EL (cell line): ENCODE results near the gene TMCC3.
A peak's percentile ranks its signal among the peaks of the same experiment; 100 is the strongest.
"Not testable (repeated sequence)": the region's sequence is repeated elsewhere in the genome, so short reads cannot be mapped to it uniquely, and the experiment has no call there.

ENCODE experiments used
- DNase-seq: peaks from one replicate; pipeline ENCODE4 v3.0.0-alpha.2; 2016

TMCC3 gene, protein sequence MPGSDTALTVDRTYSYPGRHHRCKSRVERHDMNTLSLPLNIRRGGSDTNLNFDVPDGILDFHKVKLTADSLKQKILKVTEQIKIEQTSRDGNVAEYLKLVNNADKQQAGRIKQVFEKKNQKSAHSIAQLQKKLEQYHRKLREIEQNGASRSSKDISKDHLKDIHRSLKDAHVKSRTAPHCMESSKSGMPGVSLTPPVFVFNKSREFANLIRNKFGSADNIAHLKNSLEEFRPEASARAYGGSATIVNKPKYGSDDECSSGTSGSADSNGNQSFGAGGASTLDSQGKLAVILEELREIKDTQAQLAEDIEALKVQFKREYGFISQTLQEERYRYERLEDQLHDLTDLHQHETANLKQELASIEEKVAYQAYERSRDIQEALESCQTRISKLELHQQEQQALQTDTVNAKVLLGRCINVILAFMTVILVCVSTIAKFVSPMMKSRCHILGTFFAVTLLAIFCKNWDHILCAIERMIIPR

DNA sequence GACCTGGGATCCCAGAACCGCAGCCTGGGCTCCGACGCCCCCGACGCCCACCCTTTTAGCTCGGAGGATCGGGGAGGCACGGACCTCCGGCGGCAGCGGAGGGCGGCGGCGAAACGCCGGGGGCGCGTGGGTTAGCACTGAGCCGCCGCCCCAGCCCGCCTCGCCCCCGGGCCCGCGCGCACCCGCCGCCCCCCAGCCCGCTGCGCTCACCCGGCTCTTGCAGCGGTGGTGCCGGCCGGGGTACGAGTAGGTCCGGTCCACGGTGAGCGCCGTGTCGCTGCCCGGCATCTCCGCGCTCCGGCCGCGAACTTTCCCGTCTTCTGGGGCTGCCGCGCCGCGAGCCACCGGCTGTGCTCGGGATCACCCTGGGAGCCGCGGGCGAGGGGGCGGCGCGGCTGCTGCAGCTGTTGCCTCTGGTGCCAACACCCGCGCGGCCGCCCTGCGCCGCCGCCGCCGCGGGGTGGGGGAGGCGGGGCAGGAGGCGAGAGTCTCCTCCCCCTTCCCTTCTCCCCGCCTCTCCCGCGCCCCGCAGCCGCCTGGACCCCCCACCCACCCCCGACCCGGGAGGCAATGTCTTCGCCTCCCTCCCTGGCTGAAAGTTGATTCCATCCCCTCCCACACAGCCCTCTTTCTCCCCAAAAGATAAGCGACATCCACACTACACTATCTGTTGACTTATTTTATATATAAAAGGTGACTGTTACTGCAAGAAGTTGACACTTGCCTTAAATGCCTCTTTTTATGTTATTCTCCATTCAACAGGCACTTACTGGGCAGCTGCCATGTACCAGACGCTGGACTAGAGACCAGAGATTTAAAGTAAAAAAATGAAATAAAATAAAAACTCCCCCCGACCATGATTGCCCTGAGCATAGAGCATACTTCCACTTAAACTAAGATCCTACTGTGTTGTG is at the start of gene TMCC3:
Gene TMCC3, minus strand, starts transcription at position 415 of the 914 bp plus-strand sequence. Its CDS starts 127 bp downstream, at position 288.
- peak; percentile 44 for DNase-seq

DNA sequence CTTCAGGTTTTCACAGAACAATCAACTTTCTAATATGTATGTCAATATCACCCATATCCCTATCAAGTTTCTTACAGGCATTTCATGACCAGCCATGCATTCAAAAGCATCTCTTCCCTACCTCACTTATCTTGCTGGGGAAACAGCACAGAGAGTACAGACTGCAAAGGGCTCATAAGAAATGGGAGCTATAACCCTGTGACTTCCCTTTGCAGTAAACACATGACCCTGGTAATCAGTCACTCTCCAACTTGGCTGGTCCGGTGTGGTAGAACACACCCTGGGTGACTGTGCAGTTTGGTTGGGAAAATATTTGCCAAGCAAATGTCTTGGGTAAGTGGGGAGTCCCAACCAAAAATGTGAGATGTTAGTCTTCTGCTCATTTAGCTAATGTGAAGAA is 49.4 kb upstream of the TMCC3 start:
- DNase-seq = no peak

DNA sequence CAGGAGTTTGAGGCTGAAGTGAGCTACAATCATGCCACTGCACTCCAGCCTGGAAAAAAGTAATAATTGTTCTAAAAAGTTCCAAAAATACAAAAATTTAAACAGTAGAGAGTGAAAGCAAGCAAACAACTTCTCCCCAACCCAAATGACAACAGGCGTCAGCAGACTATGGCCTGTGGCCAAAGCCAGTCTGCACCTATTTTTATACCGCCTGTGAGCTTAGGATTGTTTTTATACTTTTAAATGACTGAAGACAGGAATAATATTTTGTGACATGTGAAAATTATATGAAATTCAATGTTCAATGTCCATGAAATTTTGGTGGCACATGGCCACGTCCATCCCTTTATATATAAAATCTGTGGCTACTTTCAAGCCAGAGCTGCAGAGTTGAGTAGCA is 48.2 kb upstream of the TMCC3 start:
- no peak for DNase-seq

DNA sequence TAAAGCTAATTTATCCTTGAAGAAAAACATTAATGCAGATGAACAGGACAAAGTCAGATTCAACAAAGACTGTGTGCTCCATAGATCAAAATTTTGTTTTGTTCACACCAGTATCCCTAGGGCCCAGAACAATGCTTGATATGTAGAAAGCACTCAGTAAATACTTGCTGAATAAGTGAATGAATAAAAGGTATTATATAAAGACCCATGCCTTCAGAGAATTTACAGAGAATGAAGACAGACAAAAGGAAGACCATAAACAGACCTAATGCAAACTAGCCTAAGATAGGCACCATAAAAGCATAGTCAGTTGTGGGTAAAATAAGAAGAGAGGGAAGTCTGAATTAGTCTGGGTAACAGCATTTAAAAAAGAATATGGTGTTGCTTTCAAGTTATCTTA is 47.3 kb upstream of the TMCC3 start:
- DNase-seq = no peak

DNA sequence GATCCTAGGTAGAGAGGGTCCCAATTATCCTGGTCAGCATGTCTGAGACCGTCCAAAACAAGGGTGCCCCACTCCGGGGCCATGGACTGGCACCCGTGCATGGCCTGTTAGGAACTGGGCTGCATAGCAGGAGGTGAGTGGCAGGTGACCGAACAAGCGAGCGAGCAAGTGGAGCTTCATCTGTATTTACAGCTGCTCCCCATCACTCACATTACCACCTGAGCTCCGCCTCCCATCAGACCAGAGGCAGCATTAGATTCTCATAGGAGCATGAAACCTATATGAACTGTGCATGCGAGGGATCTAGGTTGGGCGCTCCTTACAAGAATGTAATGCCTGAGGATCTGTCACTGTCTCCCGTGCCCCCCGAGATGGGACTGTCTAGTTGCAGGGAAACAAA is 44.4 kb upstream of the TMCC3 start:
- DNase-seq = no peak

DNA sequence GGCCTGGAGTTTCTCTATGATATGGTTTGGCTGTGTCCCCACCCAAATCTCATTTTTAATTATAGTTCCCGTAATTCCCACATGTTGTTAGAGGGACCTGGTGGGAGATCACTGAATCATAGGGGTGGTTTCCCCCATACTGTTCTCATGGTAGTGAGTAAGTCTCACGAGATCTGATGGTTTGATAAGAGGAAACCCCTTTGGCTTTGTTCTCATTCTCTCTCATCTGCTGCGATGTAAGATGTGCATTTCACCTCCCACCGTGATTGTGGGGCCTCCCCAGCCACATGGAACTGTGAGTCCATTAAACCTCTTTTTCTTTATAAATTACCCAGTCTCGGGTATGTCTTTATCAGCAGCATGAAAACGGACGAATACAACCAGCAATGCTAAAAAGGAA is 42.5 kb upstream of the TMCC3 start:
- not testable (repeated sequence) for DNase-seq

DNA sequence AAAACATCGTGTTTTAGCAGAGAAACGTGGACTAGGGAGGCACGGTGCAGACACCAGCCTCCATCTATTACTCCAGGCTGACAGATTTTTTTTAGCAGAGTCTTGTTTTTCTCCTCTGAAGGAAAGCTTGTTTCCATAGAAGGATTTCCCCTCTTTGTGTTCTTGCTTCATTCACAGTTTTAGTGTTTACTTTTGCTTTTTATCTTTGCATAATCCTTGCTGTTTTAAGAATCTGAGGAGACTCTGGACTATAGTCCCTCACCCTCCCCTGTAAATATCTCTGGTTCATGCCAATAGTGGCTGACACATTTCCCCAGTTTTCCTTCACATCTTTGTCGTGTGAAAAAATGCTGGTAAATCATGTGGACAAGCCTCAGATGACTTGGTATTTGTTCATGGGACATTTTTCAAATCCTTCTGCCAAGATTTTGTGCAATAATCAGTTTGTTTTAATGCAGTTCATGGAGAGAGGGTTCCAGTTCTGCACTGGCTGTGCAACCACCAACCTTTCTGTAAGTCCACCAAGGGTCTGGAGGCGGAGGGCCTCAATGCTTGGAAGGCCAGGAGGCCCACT is 39.9 kb upstream of the TMCC3 start:
- DNase-seq = no peak

DNA sequence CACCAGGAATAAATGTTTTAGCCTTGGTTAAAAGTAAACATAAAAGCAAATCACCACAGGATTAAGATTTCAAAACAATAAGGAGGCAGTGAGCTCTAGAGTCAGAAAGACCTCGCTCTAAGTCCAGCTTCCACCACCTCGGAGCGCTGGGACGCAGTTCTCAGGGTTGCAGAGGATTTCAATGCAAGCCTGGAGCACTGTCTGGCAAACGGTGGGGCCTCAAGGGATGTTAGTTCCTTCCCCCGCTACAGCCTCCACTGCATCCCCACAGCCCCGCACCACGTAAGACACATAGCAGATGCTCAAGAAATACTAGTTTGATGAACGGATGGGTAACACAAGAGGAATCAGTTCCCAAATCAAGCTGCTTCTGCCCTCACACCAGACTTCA is 39.3 kb upstream of the TMCC3 start:
- DNase-seq = no peak

DNA sequence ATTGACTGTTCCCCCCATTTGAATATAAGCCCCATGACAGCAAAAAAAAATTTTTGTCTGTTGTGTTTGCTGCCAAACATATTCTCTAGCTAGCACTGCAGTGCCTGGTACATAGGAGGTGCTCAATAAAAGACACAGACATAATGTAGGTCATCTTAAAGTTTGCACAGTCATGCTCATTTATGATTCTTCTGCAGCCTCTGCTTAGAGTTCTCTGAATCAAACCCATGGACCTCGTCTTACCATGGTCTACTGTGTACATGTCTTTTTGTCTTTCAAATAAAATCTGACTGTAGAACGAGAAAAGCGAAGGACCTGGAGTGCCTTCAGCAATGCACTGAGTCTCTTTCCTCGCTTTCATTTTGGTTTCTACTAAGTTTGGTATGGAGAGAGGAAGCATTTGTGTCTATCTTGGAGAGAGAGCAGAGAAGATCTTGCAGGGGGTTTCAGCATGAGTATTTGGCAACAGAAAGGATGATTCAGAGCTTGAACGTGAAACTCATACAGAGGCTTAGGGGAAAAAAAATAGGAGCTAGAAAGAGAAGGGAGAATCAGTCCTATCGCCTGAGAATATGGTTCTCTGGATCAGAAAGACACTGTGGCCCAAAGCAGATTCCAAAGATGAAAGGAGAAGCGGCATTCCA is 38.8 kb upstream of the TMCC3 start:
- peak; percentile 45 for DNase-seq

DNA sequence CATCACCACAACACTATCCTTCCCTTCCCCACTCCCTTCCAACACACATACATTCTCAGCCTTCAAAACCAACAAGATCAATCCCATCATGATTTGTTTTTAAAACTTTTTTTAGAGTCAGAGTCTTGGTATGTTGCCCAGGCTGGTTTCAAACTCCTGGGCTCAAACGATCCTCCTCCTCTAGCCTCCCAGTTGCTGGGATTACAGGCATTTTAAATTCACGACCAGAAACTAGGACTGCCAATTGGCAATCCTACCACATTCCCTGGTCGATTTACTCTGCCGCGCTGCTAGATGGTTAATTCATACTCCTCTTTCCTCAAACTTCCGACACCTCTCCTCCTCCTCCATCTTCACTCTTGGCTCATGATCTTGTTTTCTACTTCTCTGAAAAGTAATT is 37.5 kb upstream of the TMCC3 start:
- no peak for DNase-seq

DNA sequence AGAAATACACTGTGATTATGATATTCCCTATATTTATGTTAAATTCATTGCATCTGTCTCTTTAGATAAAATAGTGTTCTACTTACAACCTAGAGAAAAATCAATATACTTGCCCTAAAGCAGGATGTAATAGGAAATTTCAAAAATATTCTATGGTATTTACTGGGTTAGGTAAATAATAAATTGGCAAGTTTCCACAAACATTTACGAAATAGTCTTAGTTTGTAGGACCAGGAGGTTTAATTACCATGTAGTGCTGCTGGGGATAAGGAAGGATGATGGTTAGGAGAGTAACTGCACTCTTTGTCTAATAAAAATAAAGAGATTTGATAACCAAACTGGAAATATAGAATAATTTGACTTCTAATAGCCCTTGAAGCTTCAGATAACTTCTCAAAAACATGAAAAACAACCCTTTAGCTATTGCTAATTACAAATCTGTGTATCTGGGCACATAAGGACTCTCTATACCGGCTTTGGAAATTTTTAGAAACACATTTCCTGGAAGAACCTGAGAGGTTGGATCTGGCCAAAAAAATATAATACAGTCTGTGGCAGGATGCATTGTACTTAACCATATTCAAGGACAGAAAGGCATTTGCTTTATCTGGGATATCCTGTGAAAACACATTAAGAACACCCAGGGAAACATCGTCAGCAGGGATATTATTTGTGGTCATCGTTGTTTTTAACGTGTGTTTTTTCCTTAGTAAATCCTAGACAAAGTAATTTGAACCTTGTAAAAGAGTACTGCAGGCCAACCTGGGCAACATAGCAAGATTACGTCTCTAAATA is 36.7 kb upstream of the TMCC3 start:
- DNase-seq = no peak

DNA sequence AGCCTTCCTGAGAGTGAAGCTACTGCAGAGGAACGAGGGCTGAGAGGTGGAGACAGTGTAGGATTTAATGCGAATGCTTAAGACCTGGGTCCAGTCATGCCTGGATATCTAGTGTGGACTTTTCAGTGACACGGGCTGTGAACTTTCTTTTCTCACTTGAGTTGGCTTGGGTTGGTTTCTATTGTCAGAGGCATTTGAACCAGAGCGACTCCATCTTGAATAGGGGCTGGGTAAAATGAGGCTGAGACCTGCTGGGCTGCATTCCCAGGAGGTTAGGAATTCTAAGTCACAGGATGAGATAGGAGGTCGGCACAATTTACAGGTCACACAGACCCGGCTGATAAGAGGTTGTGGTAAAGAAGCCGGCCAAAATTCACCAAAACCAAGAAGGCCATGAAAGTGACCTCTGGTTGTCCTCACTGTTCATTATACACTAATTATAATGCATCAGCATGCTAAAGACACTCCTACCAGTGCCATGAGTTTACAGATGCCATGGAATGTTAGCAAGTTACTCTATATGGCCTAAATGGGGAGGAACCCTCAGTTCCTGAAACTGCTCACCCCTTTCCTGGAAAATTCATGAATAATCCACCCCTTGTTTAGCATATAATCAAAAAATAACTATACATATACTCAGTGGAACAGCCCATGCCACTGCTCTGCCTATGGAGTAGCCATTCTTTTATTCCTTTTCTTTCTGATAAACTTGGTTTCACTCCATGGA is 34.2 kb upstream of the TMCC3 start:
- no peak for DNase-seq

DNA sequence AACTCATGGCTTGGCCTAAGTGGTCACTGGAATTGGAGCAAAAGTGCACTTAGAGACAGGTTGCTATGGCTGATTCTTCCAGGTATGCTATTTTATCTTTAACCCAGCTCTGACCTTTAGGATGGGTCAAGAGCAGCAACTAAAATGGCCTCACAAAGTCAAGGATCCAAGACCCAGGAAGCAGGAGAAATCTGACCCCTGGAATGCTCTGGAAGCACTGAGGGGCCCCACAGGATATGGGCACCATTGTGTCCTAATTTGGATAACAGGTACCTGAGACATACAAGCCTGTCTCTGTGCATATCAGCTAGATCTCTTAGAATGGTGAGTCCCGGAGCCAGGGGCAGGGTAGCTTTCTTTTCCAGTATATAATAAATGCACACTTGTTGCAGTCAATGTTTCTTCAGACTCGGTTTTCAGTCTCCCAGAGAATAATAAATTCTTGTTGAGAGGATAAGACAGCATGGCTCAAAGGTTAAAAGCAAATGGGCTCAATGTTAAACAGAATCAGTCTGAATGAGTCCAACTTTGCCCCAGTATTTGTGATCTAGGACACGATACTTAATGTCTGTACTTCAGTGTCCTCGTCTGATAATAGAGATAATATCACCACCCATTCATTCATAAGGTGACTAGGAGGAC is 29.3 kb upstream of the TMCC3 start:
- no peak for DNase-seq

DNA sequence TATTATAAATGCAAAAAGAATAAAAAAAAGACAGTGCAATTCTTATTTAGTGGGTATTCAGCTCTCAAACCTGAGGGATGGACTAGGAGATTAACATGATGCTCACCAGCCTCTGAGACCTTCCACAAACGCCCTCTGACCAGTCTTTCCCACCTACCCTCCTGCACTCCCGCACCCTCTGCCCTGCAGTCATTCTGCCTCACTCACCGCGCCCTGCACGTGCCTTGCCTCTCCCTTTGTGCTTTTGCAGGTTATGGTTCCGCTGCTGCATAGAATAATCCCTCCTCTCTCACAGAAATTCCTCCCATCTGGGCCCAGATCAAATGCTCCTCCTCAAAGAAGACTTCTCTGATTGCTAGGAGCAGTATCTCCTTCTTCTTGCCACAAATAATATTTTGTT is 28.5 kb upstream of the TMCC3 start:
- no peak for DNase-seq

DNA sequence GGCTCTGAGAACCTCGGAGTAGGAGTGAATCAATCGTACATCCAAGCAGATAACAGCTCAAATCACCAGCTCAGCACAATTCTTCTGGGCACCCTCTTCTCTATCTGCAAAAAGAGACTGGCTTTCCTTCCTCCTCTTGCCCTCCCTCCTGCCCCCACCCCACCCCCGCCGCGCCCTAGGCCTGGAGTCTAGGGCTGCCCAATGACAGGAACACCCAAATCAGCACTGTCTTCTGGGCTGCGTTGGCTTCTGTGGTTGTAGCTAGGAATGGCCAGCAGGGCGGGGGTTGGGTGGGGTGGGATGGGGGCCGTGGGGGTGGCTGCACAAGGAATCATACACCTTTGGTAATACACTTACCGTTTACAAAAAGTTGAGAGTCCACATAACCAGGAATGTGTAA is 28.0 kb upstream of the TMCC3 start:
- DNase-seq = no peak

DNA sequence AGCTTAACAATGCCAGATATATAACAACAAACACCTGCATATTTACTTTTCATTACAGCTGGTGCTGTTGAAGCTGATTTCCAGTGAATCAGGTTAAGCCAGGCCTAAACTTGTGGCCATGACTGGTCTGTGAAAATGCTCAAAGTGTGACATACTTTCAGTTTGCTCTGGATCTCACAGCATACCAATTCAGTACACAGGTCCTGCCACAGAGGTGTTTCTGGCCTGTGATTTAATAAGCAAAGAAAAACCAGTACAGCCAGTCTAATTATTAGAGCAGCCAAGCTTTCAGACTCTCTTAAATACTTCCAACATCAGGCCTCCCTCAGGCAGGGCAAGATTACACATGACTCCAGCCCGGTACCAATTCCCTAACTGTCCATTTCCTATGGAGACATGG is 27.4 kb upstream of the TMCC3 start:
- DNase-seq = no peak

DNA sequence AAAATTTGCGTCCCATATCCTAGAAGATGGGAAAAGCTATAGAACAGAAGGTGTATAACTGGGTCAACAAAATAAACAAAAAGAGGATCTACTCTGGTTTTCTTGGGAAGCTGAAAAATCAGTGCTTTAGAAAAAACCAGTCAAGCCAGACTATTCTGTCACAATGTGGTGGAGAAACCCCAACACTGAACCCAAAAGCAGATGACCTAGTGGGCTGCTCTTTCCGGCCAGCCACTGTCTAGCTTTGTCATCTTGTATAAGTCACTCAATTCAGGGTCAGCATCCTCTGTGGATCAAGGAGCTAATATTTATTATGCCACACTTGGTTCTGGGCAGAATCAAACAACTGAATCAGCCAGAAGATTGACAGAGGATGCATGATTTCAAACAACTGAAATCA is 26.6 kb upstream of the TMCC3 start:
- no peak for DNase-seq

DNA sequence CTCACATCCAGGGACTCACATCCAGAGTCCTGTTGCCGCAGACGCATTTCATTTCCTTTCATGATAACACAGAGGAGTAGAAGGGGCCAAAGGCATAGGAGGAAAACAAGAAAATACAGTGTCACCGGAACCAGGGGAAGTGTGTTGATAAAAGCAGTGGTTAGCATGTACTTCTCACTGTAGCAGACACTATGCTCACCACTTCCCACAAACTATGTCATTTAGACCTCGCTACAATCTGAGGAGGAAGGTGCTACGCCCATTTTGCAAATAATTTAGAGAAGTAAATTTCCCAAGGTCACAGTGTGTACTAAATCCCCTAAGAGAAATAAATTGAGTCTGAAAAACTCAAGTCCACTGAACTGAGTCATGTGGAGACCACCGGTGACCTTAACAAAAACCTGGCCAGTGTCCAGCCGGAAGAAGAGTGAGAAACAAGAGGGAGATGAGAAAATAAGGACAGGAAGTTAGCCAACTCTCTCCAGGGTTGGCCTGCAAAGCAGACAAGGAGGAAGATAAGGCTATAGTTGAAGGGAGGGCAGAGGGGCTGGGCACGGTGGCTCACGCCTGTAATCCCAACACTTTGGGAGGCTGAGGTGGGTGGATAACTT is 25.8 kb upstream of the TMCC3 start:
- DNase-seq = no peak

DNA sequence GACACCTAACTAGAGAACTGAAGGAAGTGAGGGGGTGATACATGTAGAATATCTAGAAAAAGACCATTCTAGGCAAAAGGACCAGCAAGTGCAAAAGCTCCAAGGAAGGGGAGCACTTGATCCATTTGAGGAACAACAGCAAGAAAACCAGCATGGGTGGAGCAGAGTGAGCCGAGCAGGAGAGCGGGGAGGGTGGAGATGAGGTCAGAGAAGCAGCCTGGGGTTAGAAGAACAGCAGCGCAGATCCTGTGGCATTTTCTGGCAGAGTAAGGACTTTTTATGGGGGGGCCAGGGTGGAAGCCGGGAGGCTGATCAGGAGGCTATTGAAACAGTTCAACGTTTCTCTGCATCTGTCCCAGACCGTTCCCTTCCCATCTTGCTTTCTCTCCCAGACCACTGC is 24.5 kb upstream of the TMCC3 start:
- no peak for DNase-seq

DNA sequence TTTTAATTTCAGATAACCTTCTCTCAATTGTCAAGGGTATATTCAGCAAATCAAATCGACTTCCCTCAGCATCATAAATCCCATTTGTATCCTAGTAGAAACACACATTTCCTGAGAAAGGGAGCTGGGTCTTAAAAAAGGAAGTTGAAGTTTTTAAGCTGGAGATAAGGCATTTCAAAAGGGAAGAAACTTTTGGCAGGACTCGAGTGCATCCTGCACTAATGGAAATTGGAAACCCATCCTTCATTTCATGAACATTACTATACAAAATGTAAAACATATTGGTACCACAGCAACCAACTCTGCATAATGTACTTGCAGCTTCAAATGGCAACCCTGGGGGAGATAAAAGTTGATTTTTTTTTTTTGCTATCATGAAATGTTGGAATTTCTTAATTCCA is 23.7 kb upstream of the TMCC3 start:
- no peak for DNase-seq

DNA sequence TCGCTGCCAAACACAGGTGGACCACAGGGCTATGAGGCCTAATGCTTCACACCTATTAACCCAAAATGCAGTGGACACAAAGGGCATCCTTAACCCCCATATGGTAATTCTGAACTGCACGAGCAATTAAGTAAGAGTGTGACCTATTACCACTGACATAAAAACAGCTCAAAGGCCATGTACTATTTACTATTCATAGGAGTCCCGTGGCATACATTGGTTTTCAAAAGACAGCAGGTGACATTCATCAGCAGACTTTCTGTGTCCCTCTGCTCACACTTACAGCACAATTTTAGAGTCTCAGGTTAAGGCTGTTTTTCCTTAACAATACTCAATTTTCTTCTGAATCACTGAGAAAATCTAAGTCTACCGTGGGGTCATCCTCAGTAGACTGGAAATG is 23.1 kb upstream of the TMCC3 start:
- no peak for DNase-seq
